HepG2 (cell line): Measurements from ENCODE around the gene RAB11FIP2. TPM values are rescaled to one million over a fixed set of nuclear protein-coding genes. Genes with fewer than 3 reads are reported as not detected.

ENCODE experiments used
- ATAC-seq: fragments of 200-7000 bp; cut with Tn5 transposase; 3 replicates; pipeline ENCODE4 v1.9.1; 2020; ENCODE audit warnings: mild to moderate bottlenecking, moderate library complexity
- BruUV-seq: library from RNA; stranded (reverse); fragments of 400-500 nt; replicated peaks from 2 replicates; lab custom pipeline; 2021; lab: Mats Ljungman, UMichigan
- CTCF ChIA-PET: fragments of 300-600 bp; formaldehyde crosslinking; extraction: SDS; loops from one replicate; lab custom pipeline; 2021; ENCODE audit warnings: low total read pairs, inconsistent platforms, low intra/inter-chr PET ratio; lab: Yijun Ruan, JAX
- POLR2A ChIA-PET: fragments of 350-600 bp; sonication (Branson Sonifier 250); formaldehyde crosslinking; loops from one replicate; lab custom pipeline; 2020; ENCODE audit warnings: antibody characterized with exemption, inconsistent platforms; lab: Yijun Ruan, JAX
- DNase-seq: peaks from one replicate; pipeline ENCODE4 v3.0.0-alpha.2; 2015; ENCODE audit warnings: low spot score
- FAIRE-seq: peaks from 3 replicates; lab custom pipeline; 2011; peaks lifted over from hg19 to GRCh38; lab: Jason Lieb, UNC
- H2AFZ ChIP-seq: one replicate; pipeline ENCODE4 v1.6.1; 2011; ENCODE audit warnings: low read length, inconsistent platforms
- H3K27ac ChIP-seq: fragments of 300-600 bp; 3 replicates; pipeline ENCODE4 v1.8.0; 2011; ENCODE audit warnings: mixed run types, mild to moderate bottlenecking, mixed read lengths, low read length, inconsistent platforms; ENCODE audit not compliant: insufficient read depth; ENCODE audit errors: extremely low read length
- H3K27me3 ChIP-seq, 2 experiments: fragments of 200-600 bp in 1 of 2; 2 replicates in 1 of 2; 3 replicates in 1 of 2; pipeline versions ENCODE4 v1.6.0 to v1.8.0; 2011; ENCODE audit warnings: low read length in 2 of 2, mild to moderate bottlenecking in 2 of 2, moderate library complexity in 2 of 2, inconsistent platforms in 1 of 2; ENCODE audit not compliant: insufficient read depth in 2 of 2, control insufficient read depth in 1 of 2
- H3K36me3 ChIP-seq, 2 experiments: fragments of 200-600 bp in 1 of 2; replicated peaks in 1 of 2; 2 replicates in 1 of 2; 3 replicates in 1 of 2; pipeline versions ENCODE4 v1.5.1 to v1.8.0; 2011; ENCODE audit warnings: low read length in 2 of 2, inconsistent platforms in 1 of 2; ENCODE audit not compliant: insufficient read depth in 2 of 2, control insufficient read depth in 1 of 2
- H3K4me1 ChIP-seq: 2 replicates; pipeline ENCODE4 v1.5.1; 2012; ENCODE audit warnings: low read length, inconsistent platforms; ENCODE audit not compliant: insufficient read depth
- H3K4me2 ChIP-seq: 2 replicates; pipeline ENCODE4 v1.6.0; 2011; ENCODE audit warnings: low read depth, low read length, inconsistent platforms
- H3K4me3 ChIP-seq, 3 experiments: fragments of 200-600 bp in 1 of 3; sonication (generic), shearing (Covaris generic) in 1 of 3; replicated peaks in 1 of 3; 2 replicates each; pipeline ENCODE4 v1.5.1; 2011 to 2016; ENCODE audit warnings: low read length in 3 of 3, inconsistent platforms in 2 of 3, low read depth in 2 of 3, mild to moderate bottlenecking in 2 of 3, control low read depth in 1 of 3, mixed read lengths in 1 of 3; ENCODE audit not compliant: insufficient read depth in 1 of 3
- H3K79me2 ChIP-seq: one replicate; pipeline ENCODE4 v1.6.1; 2011; ENCODE audit warnings: low read length, inconsistent platforms; ENCODE audit not compliant: insufficient read depth
- H3K9ac ChIP-seq: 2 replicates; pipeline ENCODE4 v1.6.0; 2011; ENCODE audit warnings: mild to moderate bottlenecking, low read depth, low read length, inconsistent platforms; ENCODE audit not compliant: insufficient read depth
- H3K9me3 ChIP-seq: 2 replicates; pipeline ENCODE4 v1.5.1; 2012; ENCODE audit warnings: mild to moderate bottlenecking, low read length
- H4K20me1 ChIP-seq: 2 replicates; pipeline ENCODE4 v1.6.0; 2011; ENCODE audit warnings: inconsistent platforms, mild to moderate bottlenecking, low read length, moderate library complexity; ENCODE audit not compliant: insufficient read depth
- ATF6 ChIP-seq: sonication (generic); formaldehyde crosslinking; conservative IDR thresholded peaks from 2 replicates; pipeline ENCODE4 v1.4.0; 2020; ENCODE audit warnings: missing genetic modification reagents
- CEBPB ChIP-seq: IDR thresholded peaks from 2 replicates; pipeline ENCODE4 v1.6.1; 2011; ENCODE audit warnings: low read depth, low read length, improper control_type of control experiment, borderline replicate concordance
- FOSL2 ChIP-seq: sonication (generic); formaldehyde crosslinking; IDR thresholded peaks from 2 replicates; pipeline ENCODE4 v1.4.0; 2020; ENCODE audit warnings: missing genetic modification reagents
- FOXC1 ChIP-seq: sonication (generic); formaldehyde crosslinking; IDR thresholded peaks from 2 replicates; pipeline ENCODE4 v1.8.0; 2022; ENCODE audit warnings: mild to moderate bottlenecking, missing genetic modification reagents, borderline replicate concordance
- IRF9 ChIP-seq: sonication (generic); formaldehyde crosslinking; IDR thresholded peaks from 2 replicates; pipeline ENCODE4 v1.8.0; 2022; ENCODE audit warnings: missing genetic modification reagents, mild to moderate bottlenecking, borderline replicate concordance
- KLF16 ChIP-seq, 2 experiments: sonication (generic) in 1 of 2; formaldehyde crosslinking in 1 of 2; IDR thresholded peaks; 2 replicates each; pipeline versions ENCODE4 v1.6.1 to v1.8.0; 2016 to 2023; ENCODE audit warnings: missing genetic modification reagents in 2 of 2, missing compliant biosample characterization in 1 of 2
- KMT2B ChIP-seq: IDR thresholded peaks from 2 replicates; pipeline ENCODE4 v1.6.1; 2016; ENCODE audit warnings: missing genetic modification reagents, missing compliant biosample characterization
- MAFF ChIP-seq: IDR thresholded peaks from 2 replicates; pipeline ENCODE4 v1.6.1; 2011; ENCODE audit warnings: low read depth, low read length, improper control_type of control experiment
- MXD3 ChIP-seq: IDR thresholded peaks from 2 replicates; pipeline ENCODE4 v1.6.1; 2016; ENCODE audit warnings: mild to moderate bottlenecking, missing biosample characterization, missing genetic modification reagents
- PHF20 ChIP-seq: sonication (generic); formaldehyde crosslinking; IDR thresholded peaks from 2 replicates; pipeline ENCODE4 v1.5.0; 2020; ENCODE audit warnings: mild to moderate bottlenecking, missing genetic modification reagents
- PITX1 ChIP-seq: sonication (generic); formaldehyde crosslinking; IDR thresholded peaks from 2 replicates; pipeline ENCODE4 v1.5.1; 2020; ENCODE audit warnings: mild to moderate bottlenecking, missing genetic modification reagents
- RARA ChIP-seq: IDR thresholded peaks from 2 replicates; pipeline ENCODE4 v1.6.1; 2016; ENCODE audit warnings: missing genetic modification reagents, missing compliant biosample characterization
- RFX3 ChIP-seq: IDR thresholded peaks from 2 replicates; pipeline ENCODE4 v1.6.1; 2016; ENCODE audit warnings: missing biosample characterization, missing genetic modification reagents
- SPEN ChIP-seq: sonication (generic); formaldehyde crosslinking; IDR thresholded peaks from 2 replicates; pipeline ENCODE4 v1.5.1; 2020; ENCODE audit warnings: low read depth, mild to moderate bottlenecking, missing genetic modification reagents
- SSRP1 ChIP-seq: IDR thresholded peaks from 2 replicates; pipeline ENCODE4 v1.6.1; 2016; ENCODE audit warnings: control low read depth
- TOE1 ChIP-seq: sonication (generic); formaldehyde crosslinking; IDR thresholded peaks from 2 replicates; pipeline ENCODE4 v1.4.0; 2020; ENCODE audit warnings: mild to moderate bottlenecking, missing genetic modification reagents
- ZNF24 ChIP-seq: fragments of 450-650 bp; IDR thresholded peaks from 2 replicates; pipeline ENCODE4 v1.6.1; 2017; ENCODE audit warnings: antibody characterized with exemption, mild to moderate bottlenecking
- ZNF30 ChIP-seq: sonication (generic); formaldehyde crosslinking; IDR thresholded peaks from 2 replicates; pipeline ENCODE4 v1.5.0; 2020; ENCODE audit warnings: mild to moderate bottlenecking, missing genetic modification reagents
- ZNF441 ChIP-seq: sonication (generic); formaldehyde crosslinking; IDR thresholded peaks from 2 replicates; pipeline ENCODE4 v1.7.0; 2021; ENCODE audit warnings: missing genetic modification reagents, borderline replicate concordance
- ZNF773 ChIP-seq: sonication (generic); formaldehyde crosslinking; IDR thresholded peaks from 2 replicates; pipeline ENCODE4 v1.4.0; 2020; ENCODE audit warnings: missing genetic modification reagents, borderline replicate concordance
- ZNF883 ChIP-seq: sonication (generic); formaldehyde crosslinking; IDR thresholded peaks from 2 replicates; pipeline ENCODE4 v1.5.1; 2020; ENCODE audit warnings: mild to moderate bottlenecking, missing genetic modification reagents; ENCODE audit errors: not compliant biosample characterization
- WGBS: methylation state at CpG from one replicate; pipeline ENCODE4 v1.1.6; 2017; ENCODE audit warnings: low lambda C conversion rate; 5-methylcytosine and 5-hydroxymethylcytosine counted together
- in situ Hi-C: cut with HindIII; loops from 2 replicates; pipeline ENCODE4 v1.10.0; 2017; ENCODE audit warnings: low pct_unique_long_range_greater_than_20kb; ENCODE audit not compliant: extremely low pct_ligation_motif_present
- intact Hi-C: fragments of 100-400 bp; cut with micrococcal nuclease; formaldehyde crosslinking; loops from one replicate; pipeline ENCODE4 v1.10.0; 2022; ENCODE audit not compliant: unreplicated experiment
- polyA plus RNA-seq, 8 experiments: library from polyadenylated mRNA; depleted of rRNA in 3 of 8; stranded (reverse) in 7 of 8; unstranded in 1 of 8; fragments of >200 nt; fragmentation: Illumina TruSeq in 4 of 8; extraction: Trizol in 4 of 8; gene quantifications; 2 replicates each; pipeline versions ENCODE4 v1.2.1 to v1.2.3, GENCODE V29; 2011 to 2016; ENCODE audit warnings: low read depth in 4 of 8, missing spikeins in 1 of 8, mixed read lengths in 1 of 8; ENCODE audit not compliant: insufficient read depth in 1 of 8
- total RNA-seq, 5 experiments: library from RNA; depleted of rRNA; stranded (reverse); fragments of >200 nt; fragmentation: Illumina TruSeq; extraction: Trizol; gene quantifications; 2 replicates each; pipeline ENCODE4 v1.2.3, GENCODE V29; 2016; ENCODE audit warnings: low read depth in 1 of 5

The RAB11FIP2 gene
- total and polyA plus RNA-seq, 2 of the 13 experiments (the other 11 are each of a cell fraction or from before 2014, with no cell fraction given): 4.7 to 13.0 TPM

- 0 out of 2 replicates have a peak, but pooled peaks have one; percentile 15 for TF ChIP-seq FOSL2
- no peak for TF ChIP-seq RARA
- no peak for TF ChIP-seq RFX3 (CRISPR knock-in tag)
- TF ChIP-seq KMT2B (CRISPR knock-in tag): peak; percentile 1; the same call in 1 of the 2 replicates
Observed at GRCh38 chr10:118047157-118047719, 497 bp upstream of the RAB11FIP2 start (continued).

GRCh38 chr10:118045837-118046394 lies 825 bp downstream of the RAB11FIP2 start:
- Histone ChIP-seq H3K4me3 (peak overlapping the region; percentile 73 to 81 (median 79)), H4K20me1 (no peaks in the 10 kb centered on the region), H3K4me1 (peaks cover 23% of the 10 kb centered on the region), H2AFZ (peak overlapping the region; percentile 48), H3K27ac (peak overlapping the region; percentile 74), H3K27me3 (no peaks in the 10 kb centered on the region; a peak in 1 of 5 replicates), H3K9me3 (no peaks in the 10 kb centered on the region), H3K79me2 (peaks cover 25% of the 10 kb centered on the region), H3K4me2 (peak overlapping the region; percentile 86), H3K36me3 (no peaks in the 10 kb centered on the region), H3K9ac (peak overlapping the region; percentile 80)
- FAIRE-seq (peak; percentile 23), ATAC-seq (peak; percentile 49), DNase-seq (peak; percentile 15)
- ChIA-PET POLR2A (interaction anchor here (0.6 kb wide), 1 partner anchor 43 kb away, joined by 3 read pairs; no protein-coding TSS in a partner anchor), CTCF (no interaction called here)
- in situ Hi-C loops (no loop called here), intact Hi-C loops (no loop called here)
- no TSS peak for BruUV-seq
- 5% methylated on average over 4 of the region's 14 CpGs for WGBS
- TF ChIP-seq ZNF773 (CRISPR knock-in tag) (no peak), ZNF24 (no peak), MXD3 (CRISPR knock-in tag) (0 out of 2 replicates have a peak, but pooled peaks have one; percentile 49), CEBPB (no peak), ZNF883 (CRISPR knock-in tag) (peak; percentile 10), IRF9 (CRISPR knock-in tag) (0 out of 2 replicates have a peak, but pooled peaks have one; percentile 49), MAFF (no peak), ZNF30 (CRISPR knock-in tag) (0 out of 2 replicates have a peak, but pooled peaks have one; percentile 54), SPEN (0 out of 2 replicates have a peak, but pooled peaks have one; percentile 14), PHF20 (CRISPR knock-in tag) (0 out of 2 replicates have a peak, but pooled peaks have one; percentile 5), PITX1 (CRISPR knock-in tag) (0 out of 2 replicates have a peak, but pooled peaks have one; percentile 2), FOXC1 (CRISPR knock-in tag) (peak; percentile 67; the same call in 1 of the 2 replicates), TOE1 (no peak), ZNF441 (CRISPR knock-in tag) (0 out of 2 replicates have a peak, but pooled peaks have one; percentile 41), SSRP1 (CRISPR knock-in tag) (0 out of 2 replicates have a peak, but pooled peaks have one; percentile 41), KLF16 (CRISPR knock-in tag; IDR thresholded peaks at IDR 0.05) (no peak), ATF6 (CRISPR knock-in tag) (no peak)
